SK-N-MC (cell line): Measurements from ENCODE around the gene ASH1L.
"Not testable (repeated sequence)": the region's sequence is repeated elsewhere in the genome, so short reads cannot be mapped to it uniquely, and the experiment has no call there.

Source experiments
- DNase-seq: peaks from one replicate; pipeline ENCODE4 v3.0.0-alpha.2; 2011; ENCODE audit warnings: low read depth, low spot score
- H3K27ac ChIP-seq: fragments of 200-600 bp; sonication (generic); 2 replicates; pipeline ENCODE4 v1.5.1; 2016; ENCODE audit warnings: mixed run types
- H3K36me3 ChIP-seq: fragments of 200-600 bp; sonication (generic); 2 replicates; pipeline ENCODE4 v1.6.1; 2017; ENCODE audit warnings: antibody characterized with exemption, low read length, mixed read lengths; ENCODE audit not compliant: insufficient read depth
- H3K4me3 ChIP-seq: fragments of 200-600 bp; sonication (generic); 2 replicates; pipeline ENCODE4 v1.5.1; 2016
- H3K9ac ChIP-seq: fragments of 200-600 bp; sonication (generic); 2 replicates; pipeline ENCODE4 v1.8.0; 2017; ENCODE audit warnings: mixed run types, mixed read lengths; ENCODE audit not compliant: insufficient read length
- H3K9me3 ChIP-seq: fragments of 200-600 bp; sonication (generic); 2 replicates; pipeline ENCODE4 v1.6.1; 2017; ENCODE audit warnings: low read depth, mild to moderate bottlenecking, antibody characterized with exemption, low read length, moderate library complexity, mixed read lengths
- EZH2 ChIP-seq: fragments of 200-600 bp; sonication (generic); IDR thresholded peaks from one replicate; pipeline ENCODE4 v1.6.1; 2017; ENCODE audit warnings: antibody characterized with exemption
- FOXP2 ChIP-seq: optimal IDR thresholded peaks from 2 replicates; pipeline ENCODE3; 2011; ENCODE audit warnings: mild to moderate bottlenecking, moderate library complexity; ENCODE audit not compliant: insufficient read depth; ENCODE audit errors: extremely low read length, control extremely low read depth
- POLR2AphosphoS5 ChIP-seq: IDR thresholded peaks from 2 replicates; pipeline ENCODE4 v1.6.1; 2012; ENCODE audit warnings: mild to moderate bottlenecking, low read depth, low read length, borderline replicate concordance

The ASH1L gene

GRCh38 chr1:155295942-155296267, 266.7 kb downstream of the ASH1L start:
- no peak for DNase-seq
- no peak overlapping the region for H3K9ac ChIP-seq
- no peaks in the 10 kb centered on the region for H3K9me3 ChIP-seq
- TF ChIP-seq EZH2: no peak
- TF ChIP-seq POLR2AphosphoS5: no peak
- TF ChIP-seq FOXP2: no peak
- H3K27ac ChIP-seq: no peak overlapping the region
- H3K36me3 ChIP-seq: no peaks in the 10 kb centered on the region
- no peak overlapping the region for H3K4me3 ChIP-seq

- Histone ChIP-seq H3K4me3 (no peak overlapping the region), H3K27ac (no peak overlapping the region), H3K9ac (no peak overlapping the region), H3K9me3 (no peaks in the 10 kb centered on the region), H3K36me3 (no peaks in the 10 kb centered on the region)
- TF ChIP-seq FOXP2 (no peak), POLR2AphosphoS5 (no peak), EZH2 (no peak)
- no peak for DNase-seq
These were observed 267.2 kb downstream of the ASH1L start for GRCh38 chr1:155295183-155295941.

- Histone ChIP-seq H3K4me3 (no peak overlapping the region), H3K9me3 (no peaks in the 10 kb centered on the region), H3K9ac (no peak overlapping the region), H3K27ac (no peak overlapping the region), H3K36me3 (no peaks in the 10 kb centered on the region)
- TF ChIP-seq EZH2: no peak
- no peak for TF ChIP-seq FOXP2
- no peak for TF ChIP-seq POLR2AphosphoS5
- no peak for DNase-seq
These were observed 268.0 kb downstream of the ASH1L start for GRCh38 chr1:155294520-155295182.

- no peak overlapping the region for H3K9ac ChIP-seq
- TF ChIP-seq FOXP2 (no peak), POLR2AphosphoS5 (no peak), EZH2 (no peak)
- DNase-seq: no peak
These were observed 269.4 kb downstream of the ASH1L start for GRCh38 chr1:155293086-155293749.

GRCh38 chr1:155291006-155291405, 271.6 kb downstream of the ASH1L start:
- H3K27ac ChIP-seq, DNase-seq, H3K9me3 ChIP-seq, H3K36me3 ChIP-seq, H3K9ac ChIP-seq, H3K4me3 ChIP-seq: not testable (repeated sequence)

More at GRCh38 chr1:155293086-155293749, 269.4 kb downstream of the ASH1L start:
- Histone ChIP-seq H3K36me3 (no peaks in the 10 kb centered on the region), H3K4me3 (no peak overlapping the region), H3K27ac (no peak overlapping the region), H3K9me3 (no peaks in the 10 kb centered on the region)

GRCh38 chr1:155287987-155288543, 274.5 kb downstream of the ASH1L start:
- no peak for DNase-seq
- no peak for TF ChIP-seq FOXP2
- TF ChIP-seq EZH2: no peak
- TF ChIP-seq POLR2AphosphoS5: no peak
- H3K27ac ChIP-seq: no peak overlapping the region
- no peak overlapping the region for H3K9ac ChIP-seq
- no peak overlapping the region for H3K4me3 ChIP-seq
- no peaks in the 10 kb centered on the region for H3K9me3 ChIP-seq
- H3K36me3 ChIP-seq: no peaks in the 10 kb centered on the region

GRCh38 chr1:155286544-155286943, 276.1 kb downstream of the ASH1L start:
- Histone ChIP-seq H3K9me3 (no peaks in the 10 kb centered on the region), H3K9ac (no peak overlapping the region), H3K27ac (no peak overlapping the region), H3K4me3 (no peak overlapping the region), H3K36me3 (no peaks in the 10 kb centered on the region)
- DNase-seq: no peak
- no peak for TF ChIP-seq FOXP2
- no peak for TF ChIP-seq EZH2
- no peak for TF ChIP-seq POLR2AphosphoS5

GRCh38 chr1:155285631-155286044, 277.0 kb downstream of the ASH1L start:
- Histone ChIP-seq H3K27ac (no peak overlapping the region), H3K9ac (no peak overlapping the region), H3K4me3 (no peak overlapping the region), H3K9me3 (no peaks in the 10 kb centered on the region), H3K36me3 (no peaks in the 10 kb centered on the region)
- no peak for TF ChIP-seq POLR2AphosphoS5
- no peak for TF ChIP-seq FOXP2
- no peak for TF ChIP-seq EZH2
- DNase-seq: no peak
